K562 (cell line): ENCODE data around the gene HES3. TPM values are rescaled to one million over a fixed set of nuclear protein-coding genes. Genes with fewer than 3 reads are reported as not detected.

Experiments
- ATAC-seq: fragments of 200-7000 bp; cut with Tn5 transposase; 3 replicates; pipeline ENCODE4 v1.9.1; 2020; ENCODE audit warnings: moderate library complexity
- BruUV-seq: library from RNA; stranded (reverse); fragments of 400-500 nt; replicated peaks from 2 replicates; lab custom pipeline; 2021; lab: Mats Ljungman, UMichigan
- CTCF ChIA-PET: fragments of 300-600 bp; formaldehyde crosslinking; extraction: SDS; loops from one replicate; lab custom pipeline; 2021; ENCODE audit warnings: low intra/inter-chr PET ratio; lab: Yijun Ruan, JAX
- POLR2A ChIA-PET: fragments of 300-600, 350-650 bp; sonication (Branson Sonifier 250); formaldehyde crosslinking; extraction: SDS; loops from one replicate; lab custom pipeline; 2021; ENCODE audit warnings: antibody characterized with exemption, inconsistent platforms; lab: Yijun Ruan, JAX
- DNase-seq, 4 experiments: peaks; one replicate each; pipeline versions ENCODE4 v3.0.0 to v3.0.0-alpha.2; 2011 to 2018; ENCODE audit warnings: low spot score in 3 of 4, mixed read lengths in 3 of 4; ENCODE audit errors: extremely low read depth in 1 of 4
- FAIRE-seq: peaks from 2 replicates; lab custom pipeline; 2011; peaks lifted over from hg19 to GRCh38; lab: Jason Lieb, UNC
- H2AFZ ChIP-seq: 2 replicates; pipeline ENCODE4 v1.6.0; 2011; ENCODE audit warnings: low read depth, low read length, control low read depth, inconsistent platforms
- H3K27ac ChIP-seq: fragments of 200-600 bp; 3 replicates; pipeline ENCODE4 v1.8.0; 2011; ENCODE audit warnings: low read depth, mild to moderate bottlenecking, control low read depth, inconsistent platforms, low read length, moderate library complexity, mixed read lengths; ENCODE audit errors: extremely low read depth
- H3K27me3 ChIP-seq, 2 experiments: fragments of 300-600 bp in 1 of 2; 2 replicates in 1 of 2; 3 replicates in 1 of 2; pipeline versions ENCODE4 v1.6.0 to v1.8.0; 2011; ENCODE audit warnings: inconsistent platforms in 2 of 2, low read length in 2 of 2, mild to moderate bottlenecking in 1 of 2, mixed read lengths in 1 of 2, moderate library complexity in 1 of 2; ENCODE audit not compliant: control insufficient read depth in 2 of 2, insufficient read depth in 2 of 2
- H3K36me3 ChIP-seq: fragments of 300-600 bp; 3 replicates; pipeline ENCODE4 v1.8.0; 2011; ENCODE audit warnings: mild to moderate bottlenecking, low read length, inconsistent platforms; ENCODE audit not compliant: control insufficient read depth, insufficient read depth
- H3K4me1 ChIP-seq, 2 experiments: fragments of 200-600 bp in 1 of 2; replicated peaks in 1 of 2; 2 replicates in 1 of 2; 3 replicates in 1 of 2; pipeline versions ENCODE4 v1.5.1 to v1.8.0; 2011; ENCODE audit warnings: inconsistent platforms in 2 of 2, low read length in 2 of 2, mild to moderate bottlenecking in 1 of 2, mixed read lengths in 1 of 2, moderate library complexity in 1 of 2; ENCODE audit not compliant: control insufficient read depth in 2 of 2, insufficient read depth in 2 of 2
- H3K4me2 ChIP-seq: 2 replicates; pipeline ENCODE4 v1.6.1; 2011; ENCODE audit warnings: low read length, control low read depth, inconsistent platforms, mixed read lengths; ENCODE audit not compliant: insufficient read depth
- H3K4me3 ChIP-seq: fragments of 200-600 bp; sonication (generic), shearing (Covaris generic); 2 replicates; pipeline ENCODE4 v1.5.1; 2016; ENCODE audit warnings: control low read depth, inconsistent platforms
- H3K79me2 ChIP-seq: fragments of 200-600 bp; 3 replicates; pipeline ENCODE4 v1.8.0; 2011; ENCODE audit warnings: low read length, inconsistent platforms; ENCODE audit not compliant: control insufficient read depth, insufficient read depth
- H3K9ac ChIP-seq, 2 experiments: 2 replicates each; pipeline versions ENCODE4 v1.6.0 to v1.6.1; 2011; ENCODE audit warnings: low read depth in 2 of 2, low read length in 2 of 2, control low read depth in 1 of 2, inconsistent platforms in 1 of 2, mild to moderate bottlenecking in 1 of 2, mixed read lengths in 1 of 2; ENCODE audit not compliant: insufficient read depth in 1 of 2
- H3K9me1 ChIP-seq: one replicate; pipeline ENCODE4 v1.6.0; 2011; ENCODE audit warnings: inconsistent platforms, mild to moderate bottlenecking, low read length, moderate library complexity; ENCODE audit not compliant: control insufficient read depth, insufficient read depth
- H3K9me3 ChIP-seq: replicated peaks from 2 replicates; pipeline ENCODE4 v1.5.1; 2011; ENCODE audit warnings: low read depth, low read length, inconsistent platforms; ENCODE audit not compliant: control insufficient read depth, insufficient read depth
- H4K20me1 ChIP-seq: replicated peaks from 2 replicates; pipeline ENCODE4 v1.6.1; 2011; ENCODE audit warnings: low read length, inconsistent platforms, mixed read lengths; ENCODE audit not compliant: control insufficient read depth, insufficient read depth
- MXI1 ChIP-seq: IDR thresholded peaks from 2 replicates; pipeline ENCODE4 v1.6.1; 2011; ENCODE audit warnings: low read depth, mild to moderate bottlenecking, improper control_type of control experiment, low read length
- MYNN ChIP-seq, 2 experiments: sonication (generic); formaldehyde crosslinking in 1 of 2; IDR thresholded peaks; 2 replicates each; pipeline versions ENCODE4 v1.5.0 to v1.6.1; 2016 to 2020; ENCODE audit warnings: antibody characterized with exemption in 1 of 2, missing genetic modification reagents in 1 of 2
- POLR2A ChIP-seq: fragments of 450-650 bp; conservative IDR thresholded peaks from 2 replicates; pipeline ENCODE4 v1.6.1; 2016
- PTTG1 ChIP-seq: fragments of 450-650 bp; IDR thresholded peaks from 2 replicates; pipeline ENCODE4 v1.6.1; 2016; ENCODE audit warnings: low read depth, mild to moderate bottlenecking, missing genetic modification characterization, missing compliant biosample characterization
- SAFB2 ChIP-seq: fragments of 200-400 bp; formaldehyde crosslinking; IDR thresholded peaks from 2 replicates; pipeline ENCODE4 v1.6.1; 2018; ENCODE audit warnings: borderline replicate concordance, low read length, low read depth, moderate library complexity; ENCODE audit not compliant: severe bottlenecking
- SUPT5H ChIP-seq: fragments of 450-650 bp; IDR thresholded peaks from 2 replicates; pipeline ENCODE4 v1.6.1; 2016
- TSC22D4 ChIP-seq: fragments of 450-650 bp; IDR thresholded peaks from 2 replicates; pipeline ENCODE4 v1.6.1; 2016; ENCODE audit warnings: missing genetic modification characterization, missing biosample characterization, control low read depth
- WGBS: fragments of 100-300 bp; shearing (Covaris generic); methylation state at CpG from one replicate; pipeline ENCODE4 v1.1.6; 2016; ENCODE audit warnings: low coverage, mixed read lengths; ENCODE audit not compliant: insufficient coverage; ENCODE audit errors: missing lambda C conversion rate; 5-methylcytosine and 5-hydroxymethylcytosine counted together
- in situ Hi-C: fragments of 300-500 bp; cut with MboI; formaldehyde crosslinking; loops from 4 replicates; pipeline ENCODE4 v1.15.0; 2018; ENCODE audit warnings: inconsistent platforms, mixed read lengths
- intact Hi-C: fragments of 100-400 bp; cut with micrococcal nuclease; formaldehyde crosslinking; loops from 2 replicates; pipeline ENCODE4 v1.14.2; 2022
- polyA plus RNA-seq, 8 experiments: library from polyadenylated mRNA; depleted of rRNA in 4 of 8; stranded (reverse) in 5 of 8; unstranded in 3 of 8; fragments of >200 nt; fragmentation: Nextera tagmentation in 2 of 8; fragmentation: Illumina TruSeq in 1 of 8; extraction: Ambion mirVana in 2 of 8; extraction: Trizol in 1 of 8; gene quantifications; 2 replicates each; pipeline versions ENCODE4 v1.2.1 to v1.2.3, GENCODE V29; 2011 to 2014; ENCODE audit warnings: inconsistent platforms in 1 of 8, missing spikeins in 1 of 8
- total RNA-seq, 7 experiments: library from RNA; depleted of rRNA in 6 of 7; stranded (reverse); fragments of >200 nt in 6 of 7; fragmentation: Illumina TruSeq in 2 of 7; extraction: Trizol in 2 of 7; gene quantifications; 2 replicates each; pipeline versions ENCODE4 v1.2.1 to v1.2.3, GENCODE V29; 2011 to 2021; ENCODE audit warnings: low replicate concordance in 1 of 7
- TF ChIP-seq, protein P1 (sequence below), 2 experiments: fragments of 150-350 bp in 1 of 2; IDR thresholded peaks; 2 replicates each; pipeline ENCODE4 v1.6.1; 2012 to 2016; ENCODE audit warnings: low read depth in 2 of 2, low read length in 2 of 2, mild to moderate bottlenecking in 1 of 2, moderate library complexity in 1 of 2

Gene HES3
- total and polyA plus RNA-seq, 9 of the 15 experiments (the other 6 are each of a cell fraction or from before 2014, with no cell fraction given), result not detected

DNA sequence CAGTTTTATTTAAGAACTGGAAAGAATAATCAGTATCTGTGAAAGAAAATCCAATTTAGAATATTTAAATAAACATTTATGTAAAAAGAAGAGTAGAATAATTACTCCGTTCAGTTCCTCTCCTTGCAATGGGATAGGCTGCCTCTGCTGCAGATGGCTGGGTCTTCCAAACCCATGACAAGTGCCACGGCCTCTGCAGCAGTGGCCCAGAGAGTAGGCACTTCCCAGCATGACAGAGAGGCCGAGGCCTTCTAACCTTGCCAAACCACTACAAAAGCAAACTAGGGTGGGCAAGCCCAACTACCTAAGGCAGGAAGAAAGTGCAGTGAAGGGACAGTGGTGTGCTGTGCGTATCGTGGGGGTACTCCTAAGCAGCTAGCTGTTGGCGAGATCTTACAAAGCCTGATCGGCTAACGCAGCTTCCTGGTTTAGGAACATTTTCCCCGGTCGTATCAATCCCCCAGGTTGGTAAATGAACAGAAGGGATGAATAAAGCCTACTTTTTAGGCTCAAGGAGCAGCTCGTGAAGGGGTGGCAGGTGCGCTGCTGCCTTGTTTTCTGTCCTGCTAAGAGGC, 22.7 kb upstream of the HES3 start:
- no peak for DNase-seq
- TF ChIP-seq MXI1 (no peak), MYNN (IDR thresholded peaks at IDR 0.05) (no peak), MYNN (CRISPR knock-in tag; IDR thresholded peaks at IDR 0.05) (no peak), SUPT5H (peak; percentile 35; the same call in 1 of the 2 replicates), SAFB2 (no peak), TSC22D4 (tag) (no peak), PTTG1 (no peak), POLR2A (peak; percentile 38; the same call in 1 of the 2 replicates)
- TF ChIP-seq, protein P1, sequence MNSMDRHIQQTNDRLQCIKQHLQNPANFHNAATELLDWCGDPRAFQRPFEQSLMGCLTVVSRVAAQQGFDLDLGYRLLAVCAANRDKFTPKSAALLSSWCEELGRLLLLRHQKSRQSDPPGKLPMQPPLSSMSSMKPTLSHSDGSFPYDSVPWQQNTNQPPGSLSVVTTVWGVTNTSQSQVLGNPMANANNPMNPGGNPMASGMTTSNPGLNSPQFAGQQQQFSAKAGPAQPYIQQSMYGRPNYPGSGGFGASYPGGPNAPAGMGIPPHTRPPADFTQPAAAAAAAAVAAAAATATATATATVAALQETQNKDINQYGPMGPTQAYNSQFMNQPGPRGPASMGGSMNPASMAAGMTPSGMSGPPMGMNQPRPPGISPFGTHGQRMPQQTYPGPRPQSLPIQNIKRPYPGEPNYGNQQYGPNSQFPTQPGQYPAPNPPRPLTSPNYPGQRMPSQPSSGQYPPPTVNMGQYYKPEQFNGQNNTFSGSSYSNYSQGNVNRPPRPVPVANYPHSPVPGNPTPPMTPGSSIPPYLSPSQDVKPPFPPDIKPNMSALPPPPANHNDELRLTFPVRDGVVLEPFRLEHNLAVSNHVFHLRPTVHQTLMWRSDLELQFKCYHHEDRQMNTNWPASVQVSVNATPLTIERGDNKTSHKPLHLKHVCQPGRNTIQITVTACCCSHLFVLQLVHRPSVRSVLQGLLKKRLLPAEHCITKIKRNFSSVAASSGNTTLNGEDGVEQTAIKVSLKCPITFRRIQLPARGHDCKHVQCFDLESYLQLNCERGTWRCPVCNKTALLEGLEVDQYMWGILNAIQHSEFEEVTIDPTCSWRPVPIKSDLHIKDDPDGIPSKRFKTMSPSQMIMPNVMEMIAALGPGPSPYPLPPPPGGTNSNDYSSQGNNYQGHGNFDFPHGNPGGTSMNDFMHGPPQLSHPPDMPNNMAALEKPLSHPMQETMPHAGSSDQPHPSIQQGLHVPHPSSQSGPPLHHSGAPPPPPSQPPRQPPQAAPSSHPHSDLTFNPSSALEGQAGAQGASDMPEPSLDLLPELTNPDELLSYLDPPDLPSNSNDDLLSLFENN (IDR thresholded peaks at IDR 0.05; ENCODE audit: low read depth in 2 of 2, low read length in 2 of 2), result no peak
- CTCF ChIA-PET, result no interaction called here
- H4K20me1 ChIP-seq, result 0 out of 2 replicates have a peak, but pooled peaks cover 7% of the 10 kb centered on the region
- no peaks in the 10 kb centered on the region; the same call in 2 of the 3 replicates for H3K79me2 ChIP-seq
- H3K4me1 ChIP-seq, result peaks cover 0 to 6% of the 10 kb centered on the region in 2 experiments; a peak in 2 of 5 replicates
- H3K27me3 ChIP-seq, result no peaks in the 10 kb centered on the region
- no peak overlapping the region for H3K9ac ChIP-seq
- intact Hi-C loops, result no loop called here
- H3K4me3 ChIP-seq, result no peak overlapping the region
- 94% methylated on average over 12 of the region's 12 CpGs for WGBS
- H3K27ac ChIP-seq, result no peak overlapping the region
- peaks cover 67% of the 10 kb centered on the region; the same call in 2 of the 3 replicates for H3K36me3 ChIP-seq
- FAIRE-seq, result no peak
- no peaks in the 10 kb centered on the region for H3K9me1 ChIP-seq
- no TSS peak for BruUV-seq
- no peak overlapping the region for H3K4me2 ChIP-seq
- no peak for ATAC-seq
- POLR2A ChIA-PET, result interaction anchor here (0.6 to 2.5 kb wide), 6 partner anchors 14 to 228 kb away, joined by 3 to 9 read pairs (median 3); partner anchors contain the start of gene ICMT
- in situ Hi-C loops, result no loop called here
- H3K9me3 ChIP-seq, result no peaks in the 10 kb centered on the region
- no peak overlapping the region for H2AFZ ChIP-seq
